ENCODE results near the gene NNAT.

DNA sequence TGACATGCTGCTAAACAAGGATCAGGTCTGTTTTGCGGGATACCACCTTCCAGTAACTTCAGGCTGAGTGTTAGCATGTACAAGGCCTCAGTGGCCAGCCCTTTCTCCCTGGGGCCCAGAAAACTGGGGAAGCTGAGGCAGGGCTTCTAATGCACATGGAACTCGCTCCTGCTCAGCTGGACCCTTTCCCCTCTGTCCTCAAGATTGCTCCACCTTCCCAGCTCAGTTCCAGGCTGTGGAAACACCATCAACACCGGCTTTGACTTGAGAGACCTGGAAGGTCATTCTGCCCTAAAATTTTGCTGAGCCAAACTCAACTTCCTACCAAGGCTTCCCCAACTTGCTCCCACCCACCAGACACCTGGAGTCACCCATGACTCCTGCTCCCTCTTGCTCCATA is 10.8 kb downstream of the NNAT start:
- TF ChIP-seq GATA2 (IDR thresholded peaks at IDR 0.05; ENCODE audit: insufficient read depth, insufficient read length, low read depth, low read length) (no peak), POLR2A (IDR thresholded peaks at IDR 0.05; ENCODE audit: low read depth, low read length) (no peak), CTCF (IDR thresholded peaks at IDR 0.05; ENCODE audit: extremely low read depth in 1 of 2, insufficient read depth in 1 of 2, low read depth in 1 of 2, low read length in 2 of 2) (no peak), EZH2 (IDR thresholded peaks at IDR 0.05; ENCODE audit: borderline replicate concordance, low read depth, low read length, severe bottlenecking) (no peak), MYC (IDR thresholded peaks at IDR 0.05; ENCODE audit: low read depth, low read length) (no peak), POLR2AphosphoS5 (IDR thresholded peaks at IDR 0.05; ENCODE audit: insufficient read depth, low read depth, low read length) (no peak), JUN (IDR thresholded peaks at IDR 0.05; ENCODE audit: borderline replicate concordance, insufficient read depth, insufficient read length, low read depth) (no peak)

Measured in endothelial cell of umbilical vein (primary cell).